ENCODE measurements around the gene HSPA14. TPM values are rescaled to one million over a fixed set of nuclear protein-coding genes. Genes with fewer than 3 reads are reported as not detected.
"Not testable (repeated sequence)": the region's sequence is repeated elsewhere in the genome, so short reads cannot be mapped to it uniquely, and the experiment has no call there.

Gene HSPA14
- polyA plus RNA-seq, 2 of the 4 experiments (the other 2 are of a cell fraction): 34.2 to 45.7 TPM

GRCh38 chr10:14806318-14806717 is 31.8 kb upstream of the HSPA14 start:
- Histone ChIP-seq H3K4me3 (no peak overlapping the region), H3K9me3 (no peaks in the 10 kb centered on the region), H3K27ac (no peak overlapping the region), H3K4me1 (no peaks in the 10 kb centered on the region), H3K4me2 (no peak overlapping the region)
- DNase-seq (ENCODE audit: low read depth in 1 of 2, low spot score in 1 of 2): no peak
- no peak for FAIRE-seq
- ChIA-PET CTCF (no interaction called here), POLR2A (no interaction called here)
- no peak for ATAC-seq
- 62% methylated on average over 3 of the region's 3 CpGs for WGBS (ENCODE audit: missing lambda C conversion rate)
- TF ChIP-seq MYC (IDR thresholded peaks at IDR 0.05; ENCODE audit: borderline replicate concordance, low read length) (no peak), NPAS2 (CRISPR knock-in tag; IDR thresholded peaks at IDR 0.05; ENCODE audit: borderline replicate concordance) (no peak)
- TF ChIP-seq, protein P1, sequence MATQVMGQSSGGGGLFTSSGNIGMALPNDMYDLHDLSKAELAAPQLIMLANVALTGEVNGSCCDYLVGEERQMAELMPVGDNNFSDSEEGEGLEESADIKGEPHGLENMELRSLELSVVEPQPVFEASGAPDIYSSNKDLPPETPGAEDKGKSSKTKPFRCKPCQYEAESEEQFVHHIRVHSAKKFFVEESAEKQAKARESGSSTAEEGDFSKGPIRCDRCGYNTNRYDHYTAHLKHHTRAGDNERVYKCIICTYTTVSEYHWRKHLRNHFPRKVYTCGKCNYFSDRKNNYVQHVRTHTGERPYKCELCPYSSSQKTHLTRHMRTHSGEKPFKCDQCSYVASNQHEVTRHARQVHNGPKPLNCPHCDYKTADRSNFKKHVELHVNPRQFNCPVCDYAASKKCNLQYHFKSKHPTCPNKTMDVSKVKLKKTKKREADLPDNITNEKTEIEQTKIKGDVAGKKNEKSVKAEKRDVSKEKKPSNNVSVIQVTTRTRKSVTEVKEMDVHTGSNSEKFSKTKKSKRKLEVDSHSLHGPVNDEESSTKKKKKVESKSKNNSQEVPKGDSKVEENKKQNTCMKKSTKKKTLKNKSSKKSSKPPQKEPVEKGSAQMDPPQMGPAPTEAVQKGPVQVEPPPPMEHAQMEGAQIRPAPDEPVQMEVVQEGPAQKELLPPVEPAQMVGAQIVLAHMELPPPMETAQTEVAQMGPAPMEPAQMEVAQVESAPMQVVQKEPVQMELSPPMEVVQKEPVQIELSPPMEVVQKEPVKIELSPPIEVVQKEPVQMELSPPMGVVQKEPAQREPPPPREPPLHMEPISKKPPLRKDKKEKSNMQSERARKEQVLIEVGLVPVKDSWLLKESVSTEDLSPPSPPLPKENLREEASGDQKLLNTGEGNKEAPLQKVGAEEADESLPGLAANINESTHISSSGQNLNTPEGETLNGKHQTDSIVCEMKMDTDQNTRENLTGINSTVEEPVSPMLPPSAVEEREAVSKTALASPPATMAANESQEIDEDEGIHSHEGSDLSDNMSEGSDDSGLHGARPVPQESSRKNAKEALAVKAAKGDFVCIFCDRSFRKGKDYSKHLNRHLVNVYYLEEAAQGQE (IDR thresholded peaks at IDR 0.05): no peak

GRCh38 chr10:14810969-14811953 is 26.8 kb upstream of the HSPA14 start:
- DNase-seq (ENCODE audit: low read depth in 1 of 2, low spot score in 1 of 2): no peak
- TF ChIP-seq HEYL (CRISPR knock-in tag; IDR thresholded peaks at IDR 0.05): no peak
- ATAC-seq: no peak
- Histone ChIP-seq H3K4me3 (no peak overlapping the region), H3K4me1 (no peaks in the 10 kb centered on the region), H3K27ac (peak overlapping the region in 1 of 2 experiments; percentile 59; a peak in 3 of 6 replicates), H3K9me3 (no peaks in the 10 kb centered on the region), H3K4me2 (no peak overlapping the region)
- WGBS (ENCODE audit: missing lambda C conversion rate): 86% methylated on average over 9 of the region's 9 CpGs
- ChIA-PET POLR2A (interaction anchor here (0.5 kb wide), 1 partner anchor 287 kb away, joined by 5 read pairs; no protein-coding TSS in a partner anchor), CTCF (interaction anchor here (1.0 kb wide), 1 partner anchor 20 kb away, joined by 3 read pairs; no protein-coding TSS in a partner anchor)
- no peak for FAIRE-seq

DNA sequence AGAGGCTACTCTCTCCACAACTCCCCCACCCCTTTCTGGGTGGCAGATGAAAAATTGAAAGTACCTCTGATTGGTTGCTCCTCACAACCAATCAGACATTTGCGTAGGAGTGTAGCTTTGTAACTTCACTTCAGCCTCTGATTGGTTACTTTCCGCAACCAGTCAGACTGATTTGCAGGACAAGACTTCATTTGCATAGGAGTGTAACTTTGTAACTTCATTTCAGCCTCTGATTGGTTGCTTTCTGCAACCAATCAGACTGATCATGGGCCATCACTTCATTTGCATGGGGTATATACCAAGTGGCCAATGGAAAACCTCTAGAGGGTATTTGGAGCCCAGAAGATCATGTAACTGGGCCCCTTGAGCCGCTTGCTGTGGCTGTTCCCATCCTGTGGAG is 25.8 kb upstream of the HSPA14 start:
- ChIA-PET POLR2A (no interaction called here), CTCF (interaction anchor here (0.8 to 1.0 kb wide), 2 partner anchors 11 to 21 kb away, joined by 3 read pairs; no protein-coding TSS in a partner anchor)
- DNase-seq (ENCODE audit: low read depth in 1 of 2, low spot score in 1 of 2): peak in 1 of 2 experiments; percentile 63
- TF ChIP-seq, protein P2, sequence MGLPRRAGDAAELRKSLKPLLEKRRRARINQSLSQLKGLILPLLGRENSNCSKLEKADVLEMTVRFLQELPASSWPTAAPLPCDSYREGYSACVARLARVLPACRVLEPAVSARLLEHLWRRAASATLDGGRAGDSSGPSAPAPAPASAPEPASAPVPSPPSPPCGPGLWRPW (IDR thresholded peaks at IDR 0.05): no peak
- no peak for TF ChIP-seq SREBF2 (IDR thresholded peaks at IDR 0.05)
- no peak for TF ChIP-seq POLR2AphosphoS2 (conservative IDR thresholded peaks at IDR 0.05; ENCODE audit: low read length)
- FAIRE-seq: no peak
- Histone ChIP-seq H3K4me1 (no peaks in the 10 kb centered on the region), H3K4me3 (no peak overlapping the region), H3K4me2 (no peak overlapping the region), H3K27ac (peak overlapping the region in 1 of 2 experiments; percentile 57; a peak in 2 of 6 replicates), H3K9me3 (no peaks in the 10 kb centered on the region)
- no peak; a peak in 1 of 6 replicates for ATAC-seq
- WGBS (ENCODE audit: missing lambda C conversion rate): 90% methylated on average over 3 of the region's 3 CpGs

DNA sequence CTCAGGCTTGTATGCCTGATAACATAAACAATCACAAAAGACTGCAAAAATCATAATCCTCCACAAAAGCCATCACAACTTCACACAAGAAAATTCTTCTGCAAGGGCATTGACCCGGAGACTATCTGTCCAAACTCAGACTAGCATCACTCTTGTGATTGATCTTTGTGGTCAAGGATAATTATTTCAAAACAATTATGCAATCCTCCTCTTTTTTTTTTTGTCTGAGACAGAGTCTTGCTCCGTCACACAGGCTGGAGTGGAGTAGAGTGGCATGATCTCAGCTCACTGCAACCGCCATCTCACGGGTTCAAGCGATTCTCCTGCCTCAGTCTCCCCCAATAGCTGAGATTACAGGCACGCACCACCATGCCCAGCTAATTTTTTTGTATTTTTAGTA is 22.4 kb upstream of the HSPA14 start:
- POLR2A ChIA-PET: no interaction called here
- H3K4me3 ChIP-seq: no peak overlapping the region
- CTCF ChIA-PET: interaction anchor here (0.6 to 1.4 kb wide), 5 partner anchors 14 to 317 kb away, joined by 3 to 5 read pairs (median 3); no protein-coding TSS in a partner anchor
- H3K4me2 ChIP-seq: no peak overlapping the region
- no peaks in the 10 kb centered on the region for H3K9me3 ChIP-seq
- H3K4me1 ChIP-seq: peaks cover 25% of the 10 kb centered on the region
- no peak for ATAC-seq
- peak overlapping the region in 1 of 2 experiments; percentile 66; a peak in 3 of 6 replicates for H3K27ac ChIP-seq
- no peak for DNase-seq (ENCODE audit: low read depth in 1 of 2, low spot score in 1 of 2)
- 89% methylated on average over 6 of the region's 6 CpGs for WGBS (ENCODE audit: missing lambda C conversion rate)
- no peak for FAIRE-seq
- TF ChIP-seq MAFK (IDR thresholded peaks at IDR 0.05; ENCODE audit: partially characterized antibody) (no peak), CHD4 (IDR thresholded peaks at IDR 0.05; ENCODE audit: borderline replicate concordance) (no peak), POLR2A (IDR thresholded peaks at IDR 0.05; ENCODE audit: low read length) (no peak), HDAC2 (IDR thresholded peaks at IDR 0.05) (no peak), RFX5 (IDR thresholded peaks at IDR 0.05) (no peak), NPAS2 (CRISPR knock-in tag; IDR thresholded peaks at IDR 0.05; ENCODE audit: borderline replicate concordance) (no peak)

GRCh38 chr10:14816717-14817116 is 21.4 kb upstream of the HSPA14 start:
- not testable (repeated sequence) for H3K9me3 ChIP-seq; DNase-seq (ENCODE audit: low read depth in 1 of 2, low spot score in 1 of 2); FAIRE-seq; H3K4me2 ChIP-seq; H3K4me3 ChIP-seq; ATAC-seq
- 97% methylated on average over 7 of the region's 7 CpGs for WGBS (ENCODE audit: missing lambda C conversion rate)
- Histone ChIP-seq H3K27ac (peak overlapping the region in 1 of 2 experiments; percentile 66; a peak in 2 of 6 replicates), H3K4me1 (peaks cover 35% of the 10 kb centered on the region)
- ChIA-PET POLR2A (interaction anchor here (0.7 kb wide), 1 partner anchor 21 kb away, joined by 5 read pairs; the partner anchor contains the start of gene CDNF), CTCF (interaction anchor here (0.6 to 1.4 kb wide), 3 partner anchors 8 to 58 kb away, joined by 3 to 4 read pairs (median 3); no protein-coding TSS in a partner anchor)
